ENCODE results near the gene COLEC12.

Gene COLEC12

DNA sequence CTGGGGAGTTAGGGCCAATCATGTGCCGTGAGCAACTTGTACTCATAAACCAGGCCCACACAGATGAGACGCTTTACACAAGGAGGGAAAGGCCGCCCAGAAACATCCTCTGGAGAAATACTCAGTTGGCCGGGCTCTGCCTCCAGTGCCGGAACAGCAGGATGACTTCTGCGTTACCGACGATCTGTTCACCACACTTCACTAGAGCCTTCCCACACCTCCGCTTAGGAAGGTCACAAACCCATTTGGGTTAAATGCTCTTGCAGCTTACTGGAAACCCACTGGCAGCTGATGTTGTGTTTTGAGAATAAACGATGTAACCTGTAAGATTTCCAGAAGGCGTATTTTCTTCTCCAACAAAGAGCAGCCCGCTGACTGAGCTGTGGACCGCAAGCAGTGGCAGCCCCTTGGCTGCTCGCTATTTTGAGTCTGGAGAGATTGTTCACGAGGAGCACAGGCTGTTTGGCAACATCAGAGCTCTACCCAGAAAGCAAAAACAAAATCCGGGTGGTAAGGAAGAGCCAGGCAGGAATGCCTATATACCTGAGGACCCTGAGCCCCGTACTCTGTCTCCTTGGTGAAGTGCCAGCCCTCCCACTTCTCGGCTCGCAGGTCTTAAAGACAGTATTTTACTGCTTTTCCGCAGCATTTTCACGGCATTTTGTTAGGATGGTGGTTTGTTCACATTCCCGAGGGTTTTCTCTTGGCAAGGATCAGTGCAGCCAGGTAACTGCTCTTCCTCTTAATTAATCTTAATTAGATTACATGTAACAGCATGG is 44.0 kb downstream of the COLEC12 start:
- no peak overlapping the region for H3K27ac ChIP-seq
- TF ChIP-seq, protein P1, sequence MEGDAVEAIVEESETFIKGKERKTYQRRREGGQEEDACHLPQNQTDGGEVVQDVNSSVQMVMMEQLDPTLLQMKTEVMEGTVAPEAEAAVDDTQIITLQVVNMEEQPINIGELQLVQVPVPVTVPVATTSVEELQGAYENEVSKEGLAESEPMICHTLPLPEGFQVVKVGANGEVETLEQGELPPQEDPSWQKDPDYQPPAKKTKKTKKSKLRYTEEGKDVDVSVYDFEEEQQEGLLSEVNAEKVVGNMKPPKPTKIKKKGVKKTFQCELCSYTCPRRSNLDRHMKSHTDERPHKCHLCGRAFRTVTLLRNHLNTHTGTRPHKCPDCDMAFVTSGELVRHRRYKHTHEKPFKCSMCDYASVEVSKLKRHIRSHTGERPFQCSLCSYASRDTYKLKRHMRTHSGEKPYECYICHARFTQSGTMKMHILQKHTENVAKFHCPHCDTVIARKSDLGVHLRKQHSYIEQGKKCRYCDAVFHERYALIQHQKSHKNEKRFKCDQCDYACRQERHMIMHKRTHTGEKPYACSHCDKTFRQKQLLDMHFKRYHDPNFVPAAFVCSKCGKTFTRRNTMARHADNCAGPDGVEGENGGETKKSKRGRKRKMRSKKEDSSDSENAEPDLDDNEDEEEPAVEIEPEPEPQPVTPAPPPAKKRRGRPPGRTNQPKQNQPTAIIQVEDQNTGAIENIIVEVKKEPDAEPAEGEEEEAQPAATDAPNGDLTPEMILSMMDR (conservative IDR thresholded peaks at IDR 0.05): no peak
- TF ChIP-seq ZFX (IDR thresholded peaks at IDR 0.05): no peak

DNA sequence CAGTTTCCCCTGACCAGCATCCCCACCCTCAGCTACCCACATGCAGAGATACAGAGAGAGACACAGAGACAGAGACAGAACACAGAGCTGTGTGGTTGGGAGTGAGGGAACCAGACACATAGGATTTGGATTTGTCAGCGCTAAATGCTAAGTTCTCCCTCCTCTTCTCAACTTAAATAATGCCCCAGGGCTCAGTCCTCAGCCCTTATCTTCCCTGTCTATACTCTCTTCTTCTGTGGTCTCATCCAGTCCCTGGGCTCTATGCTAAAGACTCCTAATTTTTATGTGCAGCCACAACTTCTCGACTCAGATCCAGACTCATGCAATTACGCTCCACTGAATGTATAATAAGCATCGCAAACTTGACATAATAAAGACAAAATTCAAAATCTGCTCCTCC is 47.1 kb downstream of the COLEC12 start:
- no peak overlapping the region for H3K27ac ChIP-seq
- no peak for TF ChIP-seq ZFX (IDR thresholded peaks at IDR 0.05)
- TF ChIP-seq, protein P1 (conservative IDR thresholded peaks at IDR 0.05): no peak

DNA sequence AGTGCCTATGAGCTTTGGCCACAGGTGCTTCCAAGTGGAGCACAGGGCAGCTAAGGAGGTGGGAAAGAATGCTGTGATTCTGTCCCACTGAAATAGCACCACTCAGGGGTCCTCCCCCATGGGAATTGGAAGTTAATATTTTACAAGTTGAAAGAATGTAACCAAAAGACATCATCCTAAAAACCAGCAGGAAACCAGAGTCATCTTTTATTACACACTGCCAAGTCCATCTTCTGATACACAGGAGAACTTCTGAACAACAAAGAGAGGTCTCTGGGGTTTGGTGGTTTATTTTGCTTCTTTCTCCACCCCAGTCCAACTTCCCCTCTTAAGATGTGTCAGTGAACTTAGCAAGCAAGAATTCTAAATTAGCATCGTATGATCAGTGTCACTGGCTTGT is 47.7 kb downstream of the COLEC12 start:
- TF ChIP-seq, protein P1 (conservative IDR thresholded peaks at IDR 0.05): no peak
- TF ChIP-seq ZFX (IDR thresholded peaks at IDR 0.05): no peak
- no peak overlapping the region for H3K27ac ChIP-seq

DNA sequence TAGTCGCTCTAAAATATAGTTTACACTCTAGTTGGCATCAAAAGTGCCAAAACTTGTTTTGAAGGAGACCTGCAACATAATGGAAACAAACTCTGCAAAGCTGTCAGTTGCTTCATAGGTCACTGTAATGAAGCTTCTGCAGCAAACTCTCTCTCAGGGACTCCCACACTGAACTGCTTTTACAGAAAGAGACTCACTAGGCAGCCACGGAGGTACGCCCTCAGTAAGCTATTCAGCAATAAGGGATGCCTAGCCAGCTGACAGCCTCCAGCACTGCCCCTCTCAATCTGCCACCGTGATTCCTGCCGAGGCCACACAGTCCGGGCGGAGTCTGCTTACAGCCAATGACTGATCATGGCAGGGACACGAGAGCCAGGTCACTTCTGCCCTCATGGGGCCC is 51.1 kb downstream of the COLEC12 start:
- TF ChIP-seq, protein P1 (conservative IDR thresholded peaks at IDR 0.05): no peak
- no peak for TF ChIP-seq ZFX (IDR thresholded peaks at IDR 0.05)
- peak overlapping the region; percentile 69 for H3K27ac ChIP-seq

DNA sequence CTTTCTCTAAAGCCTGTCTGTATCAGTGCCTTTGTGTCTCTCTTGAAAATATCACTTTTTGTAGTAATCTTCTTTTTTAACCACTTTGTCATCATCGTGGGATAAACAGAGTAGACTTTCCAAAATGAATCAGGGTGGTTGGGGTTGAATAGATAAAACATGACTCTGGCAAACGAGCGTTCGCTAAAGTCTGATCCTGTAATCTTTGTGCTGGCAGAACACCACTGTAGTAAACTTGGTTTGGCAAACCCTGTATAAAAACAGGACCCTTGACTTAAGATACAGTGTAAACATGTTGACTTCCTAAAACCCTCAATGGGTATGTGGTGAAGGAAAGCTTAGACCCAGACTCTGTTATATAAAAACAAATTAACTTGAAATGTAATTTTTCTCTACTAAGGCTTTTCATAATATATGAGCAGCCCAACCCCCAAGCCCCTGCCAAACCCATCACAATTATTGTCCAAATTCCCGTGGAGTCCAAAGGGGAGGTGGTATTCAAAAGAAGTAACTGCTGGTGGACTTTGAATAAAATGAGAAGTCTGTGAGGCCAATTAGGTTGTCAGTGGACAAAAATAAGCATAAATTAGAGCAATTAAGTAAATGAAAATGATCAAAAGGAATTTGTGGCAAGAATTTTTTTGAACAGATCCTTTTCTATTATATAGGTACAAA is 52.2 kb downstream of the COLEC12 start:
- TF ChIP-seq ZFX (IDR thresholded peaks at IDR 0.05): no peak
- TF ChIP-seq, protein P1 (conservative IDR thresholded peaks at IDR 0.05): no peak
- no peak overlapping the region for H3K27ac ChIP-seq

DNA sequence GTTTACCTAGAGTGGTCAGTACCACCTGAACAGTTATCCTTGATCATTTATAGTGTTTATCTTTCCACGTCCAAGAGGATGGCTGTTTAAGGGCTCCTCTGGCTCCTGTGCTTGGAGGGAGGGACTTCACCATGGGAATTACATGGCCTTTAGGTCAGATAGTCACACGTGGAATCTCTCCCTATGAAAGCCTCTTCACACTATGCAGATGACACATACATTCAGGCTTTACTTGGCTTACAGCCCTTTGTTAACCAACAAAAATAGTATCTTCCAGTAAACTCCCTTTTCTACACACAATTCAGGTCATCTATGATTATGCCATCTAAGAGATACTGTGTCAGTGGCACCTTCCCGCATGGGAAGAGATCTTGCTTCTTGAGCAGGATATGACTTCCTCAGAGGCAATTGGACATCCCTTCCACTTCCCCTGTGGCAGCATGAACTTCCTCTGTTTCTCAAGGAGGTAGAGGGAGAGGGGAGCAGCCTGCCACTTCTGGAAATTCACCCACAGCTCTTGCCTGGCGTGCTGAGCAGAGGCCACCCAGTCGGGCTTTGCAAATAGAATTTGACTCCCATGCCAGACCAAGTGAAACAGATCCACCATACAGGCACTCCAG is 53.5 kb downstream of the COLEC12 start:
- no peak overlapping the region for H3K27ac ChIP-seq
- TF ChIP-seq, protein P1 (conservative IDR thresholded peaks at IDR 0.05): no peak
- TF ChIP-seq ZFX (IDR thresholded peaks at IDR 0.05): no peak

DNA sequence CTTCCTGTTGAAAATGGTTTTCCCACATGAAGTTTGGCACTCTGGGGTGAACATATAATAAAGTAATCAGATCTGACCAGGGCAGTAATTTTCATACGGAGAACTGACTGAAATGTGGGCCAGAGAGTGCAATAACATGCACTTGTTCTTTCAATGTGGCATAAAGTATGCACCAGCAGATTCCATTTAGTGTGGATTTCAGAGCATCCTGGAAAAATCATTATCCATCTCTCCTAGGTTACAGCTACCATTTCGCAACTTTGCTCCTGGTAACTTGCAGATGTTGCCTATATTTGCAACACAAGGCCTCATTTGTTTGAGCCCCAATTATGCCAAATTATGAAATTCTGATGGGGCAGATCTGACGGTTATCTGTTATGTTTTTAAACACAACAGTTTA is 55.4 kb downstream of the COLEC12 start:
- H3K27ac ChIP-seq: no peak overlapping the region
- no peak for TF ChIP-seq ZFX (IDR thresholded peaks at IDR 0.05)
- TF ChIP-seq, protein P1 (conservative IDR thresholded peaks at IDR 0.05): no peak
